GM18907 (cell line): ENCODE measurements around the gene CHD6.
"Not testable (repeated sequence)": the region's sequence is repeated elsewhere in the genome, so short reads cannot be mapped to it uniquely, and the experiment has no call there.

Source experiments
- ATAC-seq: cut with Tn5 transposase; IDR thresholded peaks from one replicate; pipeline ENCODE4 v1.9.1; 2021; ENCODE audit warnings: mild to moderate bottlenecking, moderate library complexity; ENCODE audit not compliant: unreplicated experiment

CHD6 gene

DNA sequence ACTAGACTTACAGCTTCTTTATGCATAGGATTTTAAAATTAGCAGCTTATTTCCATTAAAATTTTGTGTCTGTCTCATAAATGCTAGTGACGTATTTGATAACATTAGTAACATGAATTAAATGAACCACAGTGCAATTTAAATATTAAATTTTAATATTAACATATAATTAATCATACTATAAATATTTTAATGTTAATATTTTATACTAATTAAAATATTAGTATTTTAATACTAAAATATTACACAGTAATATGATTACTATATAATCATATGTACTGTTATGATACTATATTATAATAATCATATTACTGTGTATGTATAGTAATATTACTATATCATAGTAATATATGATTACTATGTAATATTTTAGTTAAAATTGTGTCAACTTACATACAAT is 73.7 kb downstream of the CHD6 start:
- no peak for ATAC-seq

- ATAC-seq: no peak
Measured at GRCh38 chr20:41540918-41541317, 77.3 kb downstream of the CHD6 start.

GRCh38 chr20:41540459-41540858 is 77.7 kb downstream of the CHD6 start:
- no peak for ATAC-seq

- ATAC-seq: no peak
Measured at GRCh38 chr20:41538810-41539596, 79.2 kb downstream of the CHD6 start.

DNA sequence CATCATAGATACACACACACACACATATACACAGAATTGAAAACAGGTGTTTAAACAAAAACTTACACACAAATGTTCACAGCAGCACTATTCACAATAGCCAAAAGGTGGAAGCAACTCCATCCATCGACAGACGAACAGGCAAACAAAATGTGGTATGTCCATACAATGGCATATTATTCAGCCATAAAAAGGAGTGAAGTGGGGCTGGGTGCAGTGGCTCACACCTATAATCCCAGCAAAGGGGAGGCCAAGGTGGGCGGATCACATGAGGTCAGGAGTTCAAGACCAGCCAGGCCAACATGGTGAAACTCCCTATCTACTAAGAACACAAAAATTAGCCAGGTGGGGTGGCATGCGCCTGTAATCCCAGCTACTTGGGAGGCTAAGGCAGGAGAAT is 80.3 kb downstream of the CHD6 start:
- ATAC-seq: no peak

- ATAC-seq: not testable (repeated sequence)
Measured at GRCh38 chr20:41535551-41535950, 82.6 kb downstream of the CHD6 start.

GRCh38 chr20:41534842-41535241 is 83.3 kb downstream of the CHD6 start:
- ATAC-seq: no peak

GRCh38 chr20:41534170-41534569 is 84.0 kb downstream of the CHD6 start:
- no peak for ATAC-seq

- no peak for ATAC-seq
Measured at GRCh38 chr20:41533537-41534136, 84.5 kb downstream of the CHD6 start.

DNA sequence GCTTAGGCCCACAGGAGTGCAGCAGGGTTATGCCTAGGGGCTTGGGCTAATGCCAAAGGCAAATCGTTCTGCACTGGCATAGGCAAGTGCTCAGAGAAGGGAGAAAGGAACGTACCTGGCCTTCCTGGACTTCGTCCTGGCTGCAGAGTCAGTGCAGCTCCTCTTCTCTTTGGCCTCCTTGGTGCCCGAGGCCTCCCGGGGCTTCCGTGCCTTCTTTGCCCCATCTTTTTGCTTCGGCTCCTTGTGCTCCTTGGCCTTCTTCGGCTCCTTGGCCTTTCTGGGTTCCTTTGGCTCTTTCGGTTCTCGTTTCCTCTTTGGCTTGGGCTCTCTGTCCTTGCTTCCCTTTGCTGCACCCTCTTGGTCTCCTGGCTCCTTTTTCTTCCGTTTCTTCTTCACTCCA is 85.2 kb downstream of the CHD6 start:
- ATAC-seq: no peak

GRCh38 chr20:41531518-41532275 is 86.5 kb downstream of the CHD6 start:
- no peak for ATAC-seq

DNA sequence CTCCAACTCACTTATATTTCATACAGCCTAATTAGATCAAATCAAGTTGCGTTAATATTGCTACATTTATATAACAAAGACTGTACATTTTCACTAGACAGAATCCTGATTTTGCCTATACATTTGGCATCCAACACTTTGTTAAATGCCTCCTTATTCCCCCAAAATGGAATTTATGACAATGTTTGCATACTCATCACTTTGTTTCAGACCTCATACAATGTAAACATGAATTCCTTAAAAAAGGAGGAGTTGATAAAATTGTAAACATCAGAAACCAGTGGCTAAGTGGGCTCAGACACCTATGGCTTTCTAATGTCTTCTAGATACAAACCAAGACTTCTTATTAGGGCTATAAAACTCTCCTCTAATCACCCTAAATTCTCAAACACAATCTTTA is 87.3 kb downstream of the CHD6 start:
- ATAC-seq: no peak

GRCh38 chr20:41526327-41526726 is 91.8 kb downstream of the CHD6 start:
- no peak for ATAC-seq

DNA sequence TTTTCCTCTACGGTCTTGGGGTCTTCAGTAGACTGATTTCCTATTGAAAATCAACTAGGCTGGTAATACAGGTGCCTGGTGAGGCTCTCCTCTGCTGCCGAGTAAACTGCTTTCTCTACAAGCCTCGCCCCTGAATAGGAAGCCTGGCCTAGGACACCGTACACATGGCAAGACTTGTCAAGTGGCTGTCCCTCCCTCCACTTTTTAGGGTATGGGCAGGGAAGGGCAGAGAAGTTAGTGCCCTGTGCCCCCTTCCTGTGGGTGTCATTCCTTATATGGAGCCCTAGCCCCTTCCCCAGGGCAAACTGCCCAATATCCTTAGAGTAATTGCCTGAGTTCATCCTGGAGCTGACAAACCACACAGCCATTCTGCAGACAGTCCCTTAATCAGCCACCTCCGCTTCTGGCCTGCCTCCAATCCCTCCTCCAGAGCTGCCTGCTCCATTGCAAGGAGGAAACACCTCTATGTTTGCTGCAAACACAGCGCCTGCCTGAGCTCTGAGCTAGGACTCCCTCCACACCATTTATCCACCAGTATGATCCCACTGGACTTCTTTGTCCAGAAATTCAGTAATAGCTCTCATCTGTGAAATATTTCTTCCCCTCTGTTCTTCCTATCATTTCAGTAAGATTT is 93.1 kb downstream of the CHD6 start:
- ATAC-seq: no peak

DNA sequence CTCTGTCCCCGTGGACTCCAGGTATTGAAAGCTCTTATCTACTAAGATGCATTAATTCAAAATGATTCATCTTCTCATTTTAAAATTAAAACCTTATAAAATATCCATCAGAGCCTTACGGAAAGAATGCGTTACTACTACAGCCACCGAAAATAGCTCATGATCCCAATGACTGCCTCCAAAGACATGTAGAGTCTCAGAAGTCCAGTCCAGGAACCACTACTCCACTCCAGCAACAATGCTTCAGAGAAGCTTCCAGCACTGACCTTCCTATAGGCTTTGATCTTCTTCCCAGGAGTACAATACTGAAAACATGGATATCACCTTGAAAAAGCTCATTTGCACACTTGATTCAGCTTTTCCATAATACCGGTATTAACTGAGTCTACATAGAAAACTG is 94.3 kb downstream of the CHD6 start:
- ATAC-seq: no peak

- no peak for ATAC-seq
Measured at GRCh38 chr20:41513829-41514228, 104.3 kb downstream of the CHD6 start.

DNA sequence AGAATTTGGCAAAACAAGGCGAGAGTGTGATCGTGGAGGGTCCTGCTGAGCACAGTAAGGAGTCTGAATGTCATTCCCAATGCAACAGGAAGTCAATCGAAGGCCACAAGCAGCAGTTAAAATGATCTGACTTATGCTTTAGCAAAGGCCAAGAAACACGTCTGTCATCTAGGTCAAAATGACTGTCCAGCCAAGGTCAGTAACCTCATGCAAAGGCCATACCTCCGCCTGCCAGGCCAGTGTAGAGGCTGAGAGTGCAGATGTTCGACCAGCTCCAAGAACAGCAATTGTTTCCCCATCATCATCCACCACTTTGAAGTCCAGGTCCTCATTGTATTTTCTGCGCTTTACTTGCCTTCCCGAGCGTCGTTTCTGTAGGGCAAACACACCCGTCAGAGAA is 105.6 kb downstream of the CHD6 start:
- no peak for ATAC-seq

- ATAC-seq: no peak
Measured at GRCh38 chr20:41510847-41511450, 107.2 kb downstream of the CHD6 start.

- ATAC-seq: no peak
Measured at GRCh38 chr20:41510224-41510623, 108.0 kb downstream of the CHD6 start.

GRCh38 chr20:41509316-41510200 is 108.6 kb downstream of the CHD6 start:
- no peak for ATAC-seq
